ENCODE results near the gene YTHDF2.

GRCh38 chr1:28807986-28808385, 71.2 kb downstream of the YTHDF2 start:
- TF ChIP-seq CTCF (IDR thresholded peaks at IDR 0.05) (no peak), POLR2A (IDR thresholded peaks at IDR 0.05) (no peak)
